GM13977 (cell line): ENCODE measurements around the gene ZFP91.

Experiments
- DNase-seq: peaks from one replicate; pipeline ENCODE4 v3.0.0; 2012; ENCODE audit warnings: low spot score
- CTCF ChIP-seq: IDR thresholded peaks from 2 replicates; pipeline ENCODE4 v1.5.1; 2012; ENCODE audit warnings: mild to moderate bottlenecking, control low read depth; ENCODE audit not compliant: insufficient read depth; ENCODE audit errors: extremely low read depth, missing control alignments
- in situ Hi-C: fragments of 300-500 bp; cut with MboI; formaldehyde crosslinking; loops from one replicate; pipeline ENCODE4 v1.12.0; 2022; ENCODE audit warnings: low sequenced_read_pairs, low pct_unique_long_range_greater_than_20kb, mixed read lengths, inconsistent platforms; ENCODE audit not compliant: unreplicated experiment

ZFP91 gene

DNA sequence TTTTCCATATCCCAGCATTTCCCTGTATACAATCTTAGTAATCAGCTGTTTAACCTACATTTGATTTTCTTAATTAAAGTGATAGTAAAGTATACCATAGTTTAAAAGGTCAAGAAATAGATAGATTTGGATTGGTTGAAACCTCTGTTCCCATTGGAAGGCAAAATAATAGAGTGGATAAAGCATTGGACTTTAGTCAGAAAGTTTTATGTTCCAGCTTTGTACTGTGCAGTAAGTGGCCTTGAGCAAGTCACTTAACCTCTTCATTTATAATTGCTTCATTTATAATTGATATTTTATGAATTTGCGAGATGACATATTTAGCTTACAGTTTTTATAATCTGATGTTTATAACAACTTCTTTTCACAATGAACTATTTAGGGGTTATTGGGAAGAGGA, 3.6 kb downstream of the ZFP91 start:
- in situ Hi-C loops: no loop called here
- DNase-seq: no peak
- no peak for TF ChIP-seq CTCF

- in situ Hi-C loops: no loop called here
- DNase-seq: no peak
- TF ChIP-seq CTCF: no peak
Measured at GRCh38 chr11:58586998-58587397, 8.1 kb downstream of the ZFP91 start.

GRCh38 chr11:58591659-58592058, 12.8 kb downstream of the ZFP91 start:
- in situ Hi-C loops: no loop called here
- no peak for DNase-seq
- TF ChIP-seq CTCF: no peak

DNA sequence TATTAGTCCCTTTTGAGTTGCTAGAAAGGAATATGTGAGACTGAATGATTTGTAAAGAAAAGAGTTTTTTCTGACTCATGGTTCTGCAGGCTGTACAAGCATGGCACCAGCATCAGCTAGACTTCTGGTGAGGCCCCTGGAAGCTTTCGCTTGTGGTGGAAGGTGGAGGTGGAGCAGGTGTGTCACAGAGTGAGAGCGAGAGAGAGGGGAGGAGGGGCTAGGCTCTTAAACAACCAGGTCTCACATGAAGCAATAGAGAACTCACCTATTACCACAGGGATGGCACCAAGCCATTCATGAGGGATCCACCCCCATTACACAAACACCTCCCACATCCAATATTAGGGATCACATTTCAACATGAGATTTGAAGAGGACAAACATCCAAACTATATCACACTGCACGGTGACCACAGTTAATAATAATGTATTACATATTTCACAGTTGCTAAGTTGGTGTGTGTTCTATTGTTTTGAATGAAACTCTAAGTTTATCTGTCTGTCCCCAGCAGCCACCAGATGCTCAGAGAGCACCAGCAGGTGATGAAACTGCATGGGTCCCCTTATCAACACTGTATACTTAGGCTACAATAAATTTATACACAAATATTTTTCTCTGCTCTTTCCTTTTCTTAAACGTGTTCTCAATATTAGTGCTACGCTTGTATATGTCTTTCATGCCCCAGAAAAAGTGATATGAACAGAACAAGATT, 14.1 kb downstream of the ZFP91 start:
- in situ Hi-C loops: no loop called here
- no peak for TF ChIP-seq CTCF
- no peak for DNase-seq

GRCh38 chr11:58594826-58595225, 16.0 kb downstream of the ZFP91 start:
- in situ Hi-C loops: no loop called here
- no peak for TF ChIP-seq CTCF
- DNase-seq: no peak

DNA sequence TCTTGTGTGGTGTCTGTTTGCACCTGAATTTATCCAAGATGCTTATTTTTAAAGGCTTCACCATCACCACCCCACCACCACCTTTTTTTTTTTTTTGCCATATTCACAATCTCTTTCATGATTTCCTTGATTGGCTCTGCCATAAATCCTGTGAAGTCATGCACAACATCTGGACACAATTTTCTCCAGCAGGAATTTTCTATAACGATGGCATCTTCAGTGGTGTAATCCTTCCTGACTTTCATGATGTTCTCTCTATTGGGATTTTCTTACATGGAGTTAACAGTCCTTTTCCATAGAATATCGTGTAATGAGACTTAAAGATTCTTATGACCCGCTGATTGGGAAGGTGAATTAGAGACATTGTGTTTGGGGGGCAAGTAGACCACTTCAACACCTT, 17.8 kb downstream of the ZFP91 start:
- in situ Hi-C loops: no loop called here
- TF ChIP-seq CTCF: no peak

GRCh38 chr11:58597486-58598144, 18.8 kb downstream of the ZFP91 start:
- no peak for DNase-seq
- no peak for TF ChIP-seq CTCF
- in situ Hi-C loops: no loop called here

More for the DNA sequence above, 17.8 kb downstream of the ZFP91 start:
- no peak for DNase-seq
